Hepatocyte (in vitro differentiated cells): ENCODE results near the gene ICE2.

Source experiments
- CTCF ChIP-seq: fragments of 200-600 bp; sonication (generic); IDR thresholded peaks from 2 replicates; pipeline ENCODE4 v1.5.1; 2016; ENCODE audit warnings: antibody characterized with exemption, mild to moderate bottlenecking; ENCODE audit not compliant: poor library complexity
- EZH2 ChIP-seq: fragments of 200-600 bp; sonication (generic); IDR thresholded peaks from 2 replicates; pipeline ENCODE4 v1.6.1; 2016; ENCODE audit warnings: antibody characterized with exemption, mild to moderate bottlenecking, borderline replicate concordance

- TF ChIP-seq CTCF (no peak), EZH2 (no peak)
Measured at GRCh38 chr15:60479361-60480110, 594 bp upstream of the ICE2 start.
